ENCODE data around the gene CEACAM7.

DNA sequence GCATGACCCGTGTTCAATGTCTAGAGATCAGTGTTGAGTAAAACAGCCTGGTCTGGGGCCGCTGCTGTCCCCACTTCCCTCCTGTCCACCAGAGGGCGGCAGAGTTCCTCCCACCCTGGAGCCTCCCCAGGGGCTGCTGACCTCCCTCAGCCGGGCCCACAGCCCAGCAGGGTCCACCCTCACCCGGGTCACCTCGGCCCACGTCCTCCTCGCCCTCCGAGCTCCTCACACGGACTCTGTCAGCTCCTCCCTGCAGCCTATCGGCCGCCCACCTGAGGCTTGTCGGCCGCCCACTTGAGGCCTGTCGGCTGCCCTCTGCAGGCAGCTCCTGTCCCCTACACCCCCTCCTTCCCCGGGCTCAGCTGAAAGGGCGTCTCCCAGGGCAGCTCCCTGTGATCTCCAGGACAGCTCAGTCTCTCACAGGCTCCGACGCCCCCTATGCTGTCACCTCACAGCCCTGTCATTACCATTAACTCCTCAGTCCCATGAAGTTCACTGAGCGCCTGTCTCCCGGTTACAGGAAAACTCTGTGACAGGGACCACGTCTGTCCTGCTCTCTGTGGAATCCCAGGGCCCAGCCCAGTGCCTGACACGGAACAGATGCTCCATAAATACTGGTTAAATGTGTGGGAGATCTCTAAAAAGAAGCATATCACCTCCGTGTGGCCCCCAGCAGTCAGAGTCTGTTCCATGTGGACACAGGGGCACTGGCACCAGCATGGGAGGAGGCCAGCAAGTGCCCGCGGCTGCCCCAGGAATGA is 18.9 kb upstream of the CEACAM7 start:
- TF ChIP-seq YY1 (IDR thresholded peaks at IDR 0.05; ENCODE audit: insufficient read depth, insufficient read length) (no peak), ZNF274 (IDR thresholded peaks at IDR 0.05; ENCODE audit: low read depth, low read length) (no peak)
